Left lung (tissue), 14 donors: ENCODE results near the gene ADCY10. TPM values are rescaled to one million over a fixed set of nuclear protein-coding genes. Genes with fewer than 3 reads are reported as not detected.

Experiments
- ATAC-seq: fragments of 200-7000 bp; cut with Tn5 transposase; one replicate; pipeline ENCODE4 v1.9.1; 2020; ENCODE audit warnings: moderate library complexity
- DNase-seq, 4 donors: peaks; one replicate each; pipeline ENCODE4 v3.0.0-alpha.2; 2013 to 2020
- H3K27ac ChIP-seq, 2 donors: fragments of 200-600 bp; sonication (generic) in 1 of 2; one replicate each; pipeline versions ENCODE4 v1.5.0 to v1.8.0; 2020 to 2021
- H3K27me3 ChIP-seq, 2 donors: fragments of 200-600 bp; sonication (generic) in 1 of 2; one replicate each; pipeline versions ENCODE4 v1.5.0 to v1.8.0; 2020 to 2021
- H3K36me3 ChIP-seq, 2 donors: fragments of 200-600 bp; sonication (generic) in 1 of 2; one replicate each; pipeline versions ENCODE4 v1.5.0 to v1.8.0; 2020 to 2021
- H3K4me1 ChIP-seq, 2 donors: fragments of 200-600 bp; one replicate each; pipeline ENCODE4 v1.8.0; 2021
- H3K4me3 ChIP-seq, 2 donors: fragments of 200-600 bp; sonication (generic) in 1 of 2; one replicate each; pipeline versions ENCODE4 v1.5.0 to v1.8.0; 2020 to 2021; ENCODE audit warnings: mild to moderate bottlenecking in 1 of 2
- H3K9me3 ChIP-seq, 2 donors: fragments of 200-600 bp; sonication (generic) in 1 of 2; one replicate each; pipeline versions ENCODE4 v1.5.0 to v1.8.0; 2020 to 2021
- CTCF ChIP-seq, 2 donors: fragments of 200-600 bp; sonication (generic) in 1 of 2; IDR thresholded peaks; one replicate each; pipeline versions ENCODE4 v1.5.0 to v1.8.0; 2021; ENCODE audit warnings: antibody characterized with exemption in 2 of 2
- intact Hi-C, 2 donors: fragments of 100-400 bp; cut with DNase I; formaldehyde crosslinking; loops; one replicate each; pipeline versions ENCODE4 v1.11.2 to v1.14.2; 2022
- long read RNA-seq, 12 donors: library from polyadenylated mRNA in 2 of 12; unstranded in 2 of 12; transcript quantifications; one replicate each; pipeline ENCODE4 v2.0.0 and lab custom pipeline, GENCODE V29; 2019 to 2026
- polyA plus RNA-seq, 6 donors: library from polyadenylated mRNA; unstranded; fragments of 120-200 nt; gene quantifications; one replicate each; pipeline ENCODE4 v1.2.1, GENCODE V29; 2013; ENCODE audit not compliant: insufficient read length in 6 of 6
- total RNA-seq, 2 donors: library from RNA; stranded (reverse); fragmentation: NEBNext Ultra II Directional; extraction: Animal tissue kit (Norgen Biotek cat#: 25700); gene quantifications; one replicate each; pipeline ENCODE4 v1.2.1, GENCODE V29; 2021
- donor health status: DM: no; HTN: yes; CAD: no.
- donor health status: DM: no; HTN: no; CAD: no.

The ADCY10 gene
- under 1 TPM in 1 of 2 donors, not detected in 1; 0.37 TPM for total RNA-seq
- under 1 TPM; 0.11 to 0.26 (median 0.21) TPM for polyA plus RNA-seq
- long read RNA-seq, donor 1 = 0 reads
- long read RNA-seq, donor 2 = 0 reads
- long read RNA-seq, donor 3 = 0 reads
- long read RNA-seq, donor 4 = 0 reads
- long read RNA-seq, donor 5 = 0 reads
- long read RNA-seq, donor 6 = 0 reads
- long read RNA-seq, donor 7 = 0 reads
- long read RNA-seq, donor 8 = 0 reads
- long read RNA-seq, donor 9 = 0 reads
- long read RNA-seq, donor 10 = 0 reads
- long read RNA-seq, donor 11 = 0 reads
- long read RNA-seq, donor 12 = 0 reads

- Histone ChIP-seq H3K9me3 (peaks cover 0 to 5% of the 10 kb centered on the region in 2 donors), H3K36me3 (peaks cover 0 to 34% of the 10 kb centered on the region in 2 donors), H3K27me3 (no peaks in the 10 kb centered on the region), H3K4me3 (no peak within 1 kb of the TSS), H3K4me1 (peaks cover 0 to 5% of the 10 kb centered on the region in 2 donors), H3K27ac (no peak within 1 kb of the TSS)
- DNase-seq (no peak), ATAC-seq (no peak)
- intact Hi-C loops = no loop called here
- TF ChIP-seq CTCF (IDR thresholded peaks at IDR 0.05) = no peak
Measured at GRCh38 chr1:167913895-167914496, at the start of gene ADCY10. Gene ADCY10, minus strand, starts transcription at chr1:167914134. Its CDS starts 8,994 bp downstream, at chr1:167905140.

- ATAC-seq (no peak), DNase-seq (no peak)
- no peak for TF ChIP-seq CTCF (IDR thresholded peaks at IDR 0.05)
- no peak overlapping the region for H3K4me3 ChIP-seq
- no peaks in the 10 kb centered on the region for H3K9me3 ChIP-seq
- no peak overlapping the region for H3K27ac ChIP-seq
- H3K36me3 ChIP-seq = peaks cover 0 to 31% of the 10 kb centered on the region in 2 donors
- intact Hi-C loops = no loop called here
- no peaks in the 10 kb centered on the region for H3K27me3 ChIP-seq
- no peaks in the 10 kb centered on the region for H3K4me1 ChIP-seq
Measured at GRCh38 chr1:167957710-167958109, 43.8 kb upstream of the ADCY10 start.

GRCh38 chr1:167955915-167956314 lies 42.0 kb upstream of the ADCY10 start:
- intact Hi-C loops = no loop called here
- H3K4me1 ChIP-seq = peaks cover 0 to 4% of the 10 kb centered on the region in 2 donors
- no peak for ATAC-seq

GRCh38 chr1:167950569-167950968 lies 36.6 kb upstream of the ADCY10 start:
- H3K9me3 ChIP-seq = no peaks in the 10 kb centered on the region
- H3K36me3 ChIP-seq = peaks cover 0 to 35% of the 10 kb centered on the region in 2 donors
- intact Hi-C loops = no loop called here
- peaks cover 0 to 10% of the 10 kb centered on the region in 2 donors for H3K4me1 ChIP-seq
- H3K4me3 ChIP-seq = no peak overlapping the region
- ATAC-seq (no peak), DNase-seq (no peak)
- TF ChIP-seq CTCF (IDR thresholded peaks at IDR 0.05) = no peak
- H3K27ac ChIP-seq = no peak overlapping the region
- no peaks in the 10 kb centered on the region for H3K27me3 ChIP-seq

More at GRCh38 chr1:167955915-167956314, 42.0 kb upstream of the ADCY10 start:
- no peak for TF ChIP-seq CTCF (IDR thresholded peaks at IDR 0.05)
- no peaks in the 10 kb centered on the region for H3K9me3 ChIP-seq
- no peak for DNase-seq
- no peak overlapping the region for H3K27ac ChIP-seq
- H3K27me3 ChIP-seq = no peaks in the 10 kb centered on the region
- H3K4me3 ChIP-seq = no peak overlapping the region
- H3K36me3 ChIP-seq = peaks cover 0 to 40% of the 10 kb centered on the region in 2 donors

GRCh38 chr1:167949785-167950184 lies 35.9 kb upstream of the ADCY10 start:
- DNase-seq = no peak
- H3K4me1 ChIP-seq = peaks cover 0 to 10% of the 10 kb centered on the region in 2 donors
- peaks cover 0 to 30% of the 10 kb centered on the region in 2 donors for H3K36me3 ChIP-seq
- no peak for TF ChIP-seq CTCF (IDR thresholded peaks at IDR 0.05)
- H3K4me3 ChIP-seq = no peak overlapping the region
- no peaks in the 10 kb centered on the region for H3K27me3 ChIP-seq
- intact Hi-C loops = no loop called here
- H3K27ac ChIP-seq = no peak overlapping the region
- no peak for ATAC-seq
- H3K9me3 ChIP-seq = no peaks in the 10 kb centered on the region
